Testis (tissue), 3 donors: Measurements from ENCODE around the gene PGLYRP4. TPM values are rescaled to one million over a fixed set of nuclear protein-coding genes. Genes with fewer than 3 reads are reported as not detected.

Source experiments
- DNase-seq: peaks from one replicate; pipeline ENCODE4 v3.0.0-alpha.2; 2019
- H3K27ac ChIP-seq, 2 donors: fragments of 200-600 bp; sonication (generic); one replicate each; pipeline ENCODE4 v1.5.1; 2019
- H3K27me3 ChIP-seq: fragments of 200-600 bp; sonication (generic); one replicate; pipeline ENCODE4 v1.5.1; 2019
- H3K36me3 ChIP-seq: fragments of 200-600 bp; sonication (generic); one replicate; pipeline ENCODE4 v1.5.1; 2017; ENCODE audit warnings: low read depth; ENCODE audit errors: missing control alignments
- H3K4me1 ChIP-seq: fragments of 200-600 bp; sonication (generic); one replicate; pipeline ENCODE4 v1.5.1; 2019
- H3K4me3 ChIP-seq, 2 donors: fragments of 200-600 bp; sonication (generic); one replicate each; pipeline ENCODE4 v1.5.1; 2017 to 2019
- H3K9me3 ChIP-seq: fragments of 200-600 bp; sonication (generic); one replicate; pipeline ENCODE4 v1.5.1; 2017
- POLR2A ChIP-seq: fragments of 450-650 bp; IDR thresholded peaks from one replicate; pipeline ENCODE4 v1.6.1; 2017; ENCODE audit warnings: antibody characterized with exemption, mild to moderate bottlenecking, moderate library complexity
- WGBS, 2 donors: methylation state at CpG; one replicate each; pipeline ENCODE4 v1.1.5; 2018; 5-methylcytosine and 5-hydroxymethylcytosine counted together
- intact Hi-C: fragments of 100-400 bp; cut with DNase I; formaldehyde crosslinking; loops from one replicate; pipeline ENCODE4 v1.15.1; 2023; ENCODE audit warnings: low total_unique reads
- polyA plus RNA-seq: library from polyadenylated mRNA; stranded (reverse); fragments of 350-450 nt; fragmentation: Illumina TruSeq; extraction: RNeasy Lipid Tissue Mini Kit (QIAGEN cat#74804); gene quantifications from one replicate; pipeline ENCODE4 v1.2.3, GENCODE V29; 2014; ENCODE audit warnings: low read depth, low replicate concordance; ENCODE audit not compliant: insufficient read depth
- total RNA-seq, 2 donors: library from RNA; depleted of rRNA; stranded (reverse); fragments of >200 nt; gene quantifications; one replicate each; pipeline ENCODE4 v1.2.3, GENCODE V29; 2016
- TF ChIP-seq, protein P1 (sequence below), 3 experiments: fragments of 450-650 bp in 2 of 3; fragments of 200-600 bp in 1 of 3; sonication (generic) in 1 of 3; IDR thresholded peaks; one replicate each; pipeline ENCODE4 v1.5.1; 2016 to 2019; ENCODE audit warnings: antibody characterized with exemption in 3 of 3, mild to moderate bottlenecking in 2 of 3, moderate library complexity in 1 of 3

The PGLYRP4 gene
- total and polyA plus RNA-seq, 3 donors from 2014 or later, result 0.12 to 0.17 TPM; not detected in 1

DNA sequence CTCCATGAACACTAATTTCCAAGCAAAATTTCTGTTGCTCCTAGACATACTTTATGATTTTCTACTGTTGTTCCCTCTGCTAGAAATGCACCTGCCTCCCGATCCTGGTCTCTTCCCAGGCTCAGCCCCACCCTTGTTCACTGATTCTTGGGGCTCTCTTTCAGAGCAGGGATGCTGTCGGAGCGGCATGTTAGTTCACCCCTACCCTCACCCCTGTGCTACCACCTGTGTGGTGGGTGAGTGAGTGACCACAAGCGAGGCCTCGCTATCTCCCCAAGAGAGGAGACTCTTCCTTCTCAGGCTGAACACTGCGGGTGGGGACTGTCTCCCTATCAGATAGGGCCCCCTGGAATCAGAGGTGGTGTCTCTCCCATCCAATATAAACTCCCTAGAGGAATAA is 47.1 kb upstream of the PGLYRP4 start:
- Histone ChIP-seq H3K27me3 (no peaks in the 10 kb centered on the region), H3K4me1 (no peaks in the 10 kb centered on the region), H3K9me3 (no peaks in the 10 kb centered on the region), H3K4me3 (no peak overlapping the region), H3K36me3 (no peaks in the 10 kb centered on the region), H3K27ac (no peak overlapping the region)
- TF ChIP-seq POLR2A, result no peak
- TF ChIP-seq, protein P1, sequence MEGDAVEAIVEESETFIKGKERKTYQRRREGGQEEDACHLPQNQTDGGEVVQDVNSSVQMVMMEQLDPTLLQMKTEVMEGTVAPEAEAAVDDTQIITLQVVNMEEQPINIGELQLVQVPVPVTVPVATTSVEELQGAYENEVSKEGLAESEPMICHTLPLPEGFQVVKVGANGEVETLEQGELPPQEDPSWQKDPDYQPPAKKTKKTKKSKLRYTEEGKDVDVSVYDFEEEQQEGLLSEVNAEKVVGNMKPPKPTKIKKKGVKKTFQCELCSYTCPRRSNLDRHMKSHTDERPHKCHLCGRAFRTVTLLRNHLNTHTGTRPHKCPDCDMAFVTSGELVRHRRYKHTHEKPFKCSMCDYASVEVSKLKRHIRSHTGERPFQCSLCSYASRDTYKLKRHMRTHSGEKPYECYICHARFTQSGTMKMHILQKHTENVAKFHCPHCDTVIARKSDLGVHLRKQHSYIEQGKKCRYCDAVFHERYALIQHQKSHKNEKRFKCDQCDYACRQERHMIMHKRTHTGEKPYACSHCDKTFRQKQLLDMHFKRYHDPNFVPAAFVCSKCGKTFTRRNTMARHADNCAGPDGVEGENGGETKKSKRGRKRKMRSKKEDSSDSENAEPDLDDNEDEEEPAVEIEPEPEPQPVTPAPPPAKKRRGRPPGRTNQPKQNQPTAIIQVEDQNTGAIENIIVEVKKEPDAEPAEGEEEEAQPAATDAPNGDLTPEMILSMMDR (IDR thresholded peaks at IDR 0.05), result no peak
- WGBS, 2 donors, result 84 to 87% methylated on average over 6 of the region's 6 CpGs
- intact Hi-C loops, result no loop called here
- DNase-seq, result no peak

DNA sequence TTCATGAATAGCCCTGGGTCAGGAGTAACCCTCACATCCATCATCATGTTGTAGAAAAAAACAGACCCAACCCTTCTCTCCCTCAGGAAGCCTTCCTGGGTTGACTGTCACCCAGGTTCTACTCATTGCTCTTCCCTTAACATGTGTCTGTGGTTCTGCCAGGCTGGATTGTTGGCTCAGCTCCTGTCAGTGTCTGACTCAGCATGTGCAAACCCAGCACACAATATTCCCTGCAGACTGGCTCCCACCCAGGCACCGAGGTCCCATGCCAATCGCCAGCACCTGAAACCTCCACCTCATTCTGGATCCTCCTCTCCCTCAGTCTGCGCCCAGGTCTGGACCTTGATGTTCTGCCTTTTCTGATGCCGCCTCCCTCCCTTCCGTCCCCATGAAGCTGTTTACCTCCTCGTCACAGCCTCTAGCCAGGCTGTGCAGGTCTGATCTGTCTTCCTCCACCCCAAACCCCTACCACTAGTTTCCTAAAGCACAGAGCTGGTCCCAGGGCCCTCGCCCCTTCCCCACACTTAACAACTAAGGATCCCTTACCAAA is 46.6 kb upstream of the PGLYRP4 start:
- intact Hi-C loops, result no loop called here
- DNase-seq, result no peak
- no peaks in the 10 kb centered on the region for H3K4me1 ChIP-seq
- 85 to 90% methylated on average over 7 of the region's 7 CpGs for WGBS, 2 donors
- H3K9me3 ChIP-seq, result no peaks in the 10 kb centered on the region
- H3K27ac ChIP-seq, result no peak overlapping the region
- no peak for TF ChIP-seq POLR2A
- TF ChIP-seq, protein P1 (IDR thresholded peaks at IDR 0.05), result no peak
- no peaks in the 10 kb centered on the region for H3K27me3 ChIP-seq
- no peak overlapping the region for H3K4me3 ChIP-seq
- no peaks in the 10 kb centered on the region for H3K36me3 ChIP-seq

DNA sequence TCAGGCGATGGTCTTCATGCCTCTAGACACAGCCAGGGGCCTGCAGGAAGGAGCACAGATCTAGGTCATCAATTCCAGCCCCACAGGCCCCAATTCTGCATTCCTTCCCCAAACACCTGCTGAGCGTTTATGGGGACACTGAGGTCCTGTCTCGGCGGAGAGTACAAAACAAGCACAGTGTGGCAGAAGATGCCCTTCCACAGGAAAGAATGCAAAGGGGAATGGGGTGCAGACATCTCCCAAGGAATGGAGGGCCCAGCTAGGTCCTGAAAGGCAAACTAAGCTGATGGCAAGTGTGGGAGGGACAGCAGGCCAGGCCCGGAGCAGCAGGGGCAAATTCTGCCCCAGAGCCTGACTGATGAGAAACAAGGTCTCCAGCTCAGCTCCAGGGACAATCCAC is 45.8 kb upstream of the PGLYRP4 start:
- Histone ChIP-seq H3K27me3 (no peaks in the 10 kb centered on the region), H3K9me3 (no peaks in the 10 kb centered on the region), H3K27ac (no peak overlapping the region), H3K36me3 (no peaks in the 10 kb centered on the region), H3K4me1 (no peaks in the 10 kb centered on the region), H3K4me3 (no peak overlapping the region)
- TF ChIP-seq, protein P1 (IDR thresholded peaks at IDR 0.05), result no peak
- 73 to 80% methylated on average over 5 of the region's 5 CpGs for WGBS, 2 donors
- no peak for DNase-seq
- intact Hi-C loops, result no loop called here

DNA sequence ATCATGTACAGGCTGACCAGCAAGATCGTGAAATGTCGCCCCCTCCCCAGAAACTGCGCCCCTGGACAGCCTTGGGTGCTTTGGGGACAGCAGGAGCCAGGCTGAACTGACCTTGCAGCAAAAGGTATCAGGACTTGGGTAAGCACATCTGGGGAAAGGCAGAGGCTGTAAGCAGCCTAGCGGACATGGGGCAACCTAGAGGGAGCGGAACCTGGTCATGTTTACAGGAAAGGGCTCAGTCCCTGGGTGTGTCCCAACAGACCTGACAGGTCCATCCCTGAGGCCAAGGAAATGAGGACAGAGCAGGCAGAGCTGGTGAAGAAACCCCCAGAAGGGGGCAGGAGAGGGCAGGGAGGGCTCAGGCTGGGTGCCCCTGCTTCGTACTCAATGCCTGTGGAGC is 45.3 kb upstream of the PGLYRP4 start:
- TF ChIP-seq, protein P1 (IDR thresholded peaks at IDR 0.05), result no peak
- TF ChIP-seq POLR2A, result no peak
- 81 to 84% methylated on average over 6 of the region's 6 CpGs for WGBS, 2 donors
- H3K27ac ChIP-seq, result no peak overlapping the region
- no peak overlapping the region for H3K4me3 ChIP-seq
- H3K9me3 ChIP-seq, result no peaks in the 10 kb centered on the region
- intact Hi-C loops, result no loop called here
- no peaks in the 10 kb centered on the region for H3K27me3 ChIP-seq
- H3K4me1 ChIP-seq, result no peaks in the 10 kb centered on the region
- H3K36me3 ChIP-seq, result no peaks in the 10 kb centered on the region
- DNase-seq, result no peak

GRCh38 chr1:153392822-153393221 is 44.2 kb upstream of the PGLYRP4 start:
- H3K9me3 ChIP-seq, result no peaks in the 10 kb centered on the region
- DNase-seq, result no peak
- 83 to 90% methylated on average over 3 of the region's 3 CpGs for WGBS, 2 donors
- H3K27ac ChIP-seq, result no peak overlapping the region
- H3K36me3 ChIP-seq, result no peaks in the 10 kb centered on the region
- intact Hi-C loops, result no loop called here
- H3K4me1 ChIP-seq, result no peaks in the 10 kb centered on the region
- H3K4me3 ChIP-seq, result no peak overlapping the region
- TF ChIP-seq, protein P1 (IDR thresholded peaks at IDR 0.05), result no peak
- TF ChIP-seq POLR2A, result no peak
- H3K27me3 ChIP-seq, result no peaks in the 10 kb centered on the region
